Stomach (tissue), 4 donors: ENCODE results near the gene HDDC2.

Experiments
- CTCF ChIP-seq, 7 experiments: fragments of 450-650 bp in 4 of 7; fragments of 200-600 bp in 3 of 7; sonication (generic) in 3 of 7; IDR thresholded peaks; one replicate each; pipeline ENCODE4 v1.5.1; 2016 to 2019; ENCODE audit warnings: antibody characterized with exemption in 7 of 7, control low read depth in 2 of 7, mild to moderate bottlenecking in 1 of 7
- EP300 ChIP-seq: sonication (generic); formaldehyde crosslinking; IDR thresholded peaks from one replicate; pipeline ENCODE4 v1.6.1; 2017; ENCODE audit warnings: antibody characterized with exemption

- TF ChIP-seq CTCF (IDR thresholded peaks at IDR 0.05) = no peak
- TF ChIP-seq EP300 = no peak
Measured at GRCh38 chr6:125270380-125270779, 31.4 kb downstream of the HDDC2 start.
